ENCODE measurements around the gene LBHD2. TPM values are rescaled to one million over a fixed set of nuclear protein-coding genes. Genes with fewer than 3 reads are reported as not detected.

The LBHD2 gene
- polyA plus RNA-seq, 1 donor from 2014 or later: not detected

- Mint-ChIP-seq H3K36me3 (no peaks in the 10 kb centered on the region), H3K4me3 (no peak overlapping the region), H3K27me3 (peaks cover 1% of the 10 kb centered on the region), H3K27ac (no peak overlapping the region), H3K9me3 (no peaks in the 10 kb centered on the region), H3K4me1 (peaks cover 0 to 2% (median 0%) of the 10 kb centered on the region in 3 donors)
Observed at GRCh38 chr14:103130965-103131364, 47.0 kb downstream of the LBHD2 start.

- Mint-ChIP-seq H3K36me3 (no peaks in the 10 kb centered on the region), H3K9me3 (no peaks in the 10 kb centered on the region)
Observed at GRCh38 chr14:103131580-103131979, 47.6 kb downstream of the LBHD2 start.

DNA sequence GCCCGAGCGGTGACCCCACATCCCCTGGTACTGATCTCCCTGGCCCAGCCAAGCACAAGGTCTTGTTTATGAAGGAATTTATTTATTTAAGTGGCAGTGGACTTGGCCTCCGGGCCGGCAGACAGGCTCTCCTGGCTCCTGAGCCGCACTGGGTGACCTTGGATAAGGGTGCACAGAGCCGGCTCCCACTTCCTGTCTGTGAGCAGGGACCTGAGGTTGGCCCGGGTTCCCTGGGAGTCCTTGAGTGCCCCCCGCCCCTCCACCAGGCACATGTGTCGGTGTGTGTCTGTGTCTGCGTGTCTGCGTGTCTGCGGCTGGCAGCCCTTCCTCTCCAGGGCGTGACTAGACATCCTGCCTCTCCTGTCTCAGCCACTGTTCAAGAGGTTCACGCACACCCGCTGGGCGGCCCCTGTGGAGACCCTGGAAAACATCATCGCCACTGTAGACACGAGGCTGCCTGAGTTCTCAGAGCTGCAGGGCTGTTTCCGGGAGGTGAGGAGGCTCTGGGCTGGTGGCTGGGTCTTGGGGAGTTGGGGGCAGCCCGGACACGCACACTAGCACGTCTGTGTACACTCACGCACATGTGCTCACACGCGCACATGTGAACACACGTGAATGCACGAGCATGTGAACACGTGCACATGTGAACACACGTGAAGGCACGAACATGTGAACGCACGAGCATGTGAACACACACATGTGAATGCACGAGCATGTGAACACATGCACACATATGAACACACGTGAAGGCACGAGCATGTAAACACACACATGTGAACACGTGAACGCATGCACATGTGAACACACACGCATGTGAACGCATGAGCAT, 48.6 kb downstream of the LBHD2 start:
- Mint-ChIP-seq H3K4me3 (no peak overlapping the region), H3K27me3 (peaks cover 1% of the 10 kb centered on the region), H3K4me1 (peaks cover 0 to 2% (median 0%) of the 10 kb centered on the region in 3 donors), H3K36me3 (no peaks in the 10 kb centered on the region), H3K27ac (no peak overlapping the region), H3K9me3 (no peaks in the 10 kb centered on the region)

More at GRCh38 chr14:103131580-103131979, 47.6 kb downstream of the LBHD2 start:
- Mint-ChIP-seq H3K4me3 (no peak overlapping the region), H3K4me1 (peaks cover 0 to 2% (median 0%) of the 10 kb centered on the region in 3 donors), H3K27me3 (peaks cover 1% of the 10 kb centered on the region), H3K27ac (no peak overlapping the region)

DNA sequence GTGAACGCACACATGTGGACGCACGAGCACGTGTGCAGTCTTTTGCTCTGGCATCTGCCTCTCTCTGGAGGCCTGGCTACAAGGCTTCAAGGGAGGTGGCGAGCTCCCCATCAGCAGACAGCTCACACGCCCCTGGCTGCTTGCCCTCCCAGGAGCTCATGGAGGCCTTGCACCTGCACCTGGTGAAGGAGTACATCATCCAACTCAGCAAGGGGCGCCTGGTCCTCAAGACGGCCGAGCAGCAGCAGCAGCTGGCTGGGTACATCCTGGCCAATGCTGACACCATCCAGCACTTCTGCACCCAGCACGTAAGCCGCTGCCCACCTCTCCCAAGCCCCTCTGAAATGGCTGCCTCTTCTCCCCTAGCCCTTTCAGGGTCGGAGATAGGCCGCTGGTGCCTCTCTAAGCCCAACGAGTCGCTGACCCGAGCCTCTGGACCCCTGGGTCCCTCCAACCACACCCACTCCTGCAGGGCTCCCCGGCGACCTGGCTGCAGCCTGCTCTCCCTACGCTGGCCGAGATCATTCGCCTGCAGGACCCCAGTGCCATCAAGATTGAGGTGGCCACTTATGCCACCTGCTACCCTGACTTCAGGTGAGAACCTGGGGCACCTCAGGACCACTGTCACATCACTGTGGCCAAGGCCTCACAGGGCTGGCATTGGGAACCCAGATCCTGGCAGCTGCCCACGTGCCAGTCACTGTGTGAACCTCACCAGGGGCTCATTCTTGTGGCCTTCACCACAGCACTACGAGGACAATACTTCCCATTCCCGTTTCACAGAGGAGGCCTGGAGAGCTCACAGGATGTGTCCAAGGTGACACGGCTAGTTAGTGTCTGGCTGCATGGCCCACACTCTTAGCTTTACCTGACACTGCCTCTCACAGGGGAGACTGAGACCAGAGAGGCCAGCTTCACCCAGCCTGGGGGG, 49.5 kb downstream of the LBHD2 start:
- Mint-ChIP-seq H3K4me3 (no peak overlapping the region), H3K9me3 (no peaks in the 10 kb centered on the region), H3K36me3 (no peaks in the 10 kb centered on the region), H3K27me3 (peaks cover 1% of the 10 kb centered on the region), H3K27ac (no peak overlapping the region), H3K4me1 (peaks cover 0 to under 1% (median 0%) of the 10 kb centered on the region in 3 donors)

- Mint-ChIP-seq H3K9me3 (no peaks in the 10 kb centered on the region), H3K27me3 (peaks cover 5% of the 10 kb centered on the region), H3K4me3 (no peak overlapping the region), H3K27ac (no peak overlapping the region), H3K36me3 (no peaks in the 10 kb centered on the region), H3K4me1 (no peaks in the 10 kb centered on the region)
Observed at GRCh38 chr14:103134405-103134804, 50.4 kb downstream of the LBHD2 start.

GRCh38 chr14:103134919-103135318, 50.9 kb downstream of the LBHD2 start:
- Mint-ChIP-seq H3K27ac (peak overlapping the region in 1 of 3 donors; percentile 28), H3K4me1 (peaks cover 0 to 4% (median 0%) of the 10 kb centered on the region in 3 donors), H3K4me3 (no peak overlapping the region), H3K36me3 (no peaks in the 10 kb centered on the region), H3K9me3 (no peaks in the 10 kb centered on the region), H3K27me3 (peaks cover 7% of the 10 kb centered on the region)

DNA sequence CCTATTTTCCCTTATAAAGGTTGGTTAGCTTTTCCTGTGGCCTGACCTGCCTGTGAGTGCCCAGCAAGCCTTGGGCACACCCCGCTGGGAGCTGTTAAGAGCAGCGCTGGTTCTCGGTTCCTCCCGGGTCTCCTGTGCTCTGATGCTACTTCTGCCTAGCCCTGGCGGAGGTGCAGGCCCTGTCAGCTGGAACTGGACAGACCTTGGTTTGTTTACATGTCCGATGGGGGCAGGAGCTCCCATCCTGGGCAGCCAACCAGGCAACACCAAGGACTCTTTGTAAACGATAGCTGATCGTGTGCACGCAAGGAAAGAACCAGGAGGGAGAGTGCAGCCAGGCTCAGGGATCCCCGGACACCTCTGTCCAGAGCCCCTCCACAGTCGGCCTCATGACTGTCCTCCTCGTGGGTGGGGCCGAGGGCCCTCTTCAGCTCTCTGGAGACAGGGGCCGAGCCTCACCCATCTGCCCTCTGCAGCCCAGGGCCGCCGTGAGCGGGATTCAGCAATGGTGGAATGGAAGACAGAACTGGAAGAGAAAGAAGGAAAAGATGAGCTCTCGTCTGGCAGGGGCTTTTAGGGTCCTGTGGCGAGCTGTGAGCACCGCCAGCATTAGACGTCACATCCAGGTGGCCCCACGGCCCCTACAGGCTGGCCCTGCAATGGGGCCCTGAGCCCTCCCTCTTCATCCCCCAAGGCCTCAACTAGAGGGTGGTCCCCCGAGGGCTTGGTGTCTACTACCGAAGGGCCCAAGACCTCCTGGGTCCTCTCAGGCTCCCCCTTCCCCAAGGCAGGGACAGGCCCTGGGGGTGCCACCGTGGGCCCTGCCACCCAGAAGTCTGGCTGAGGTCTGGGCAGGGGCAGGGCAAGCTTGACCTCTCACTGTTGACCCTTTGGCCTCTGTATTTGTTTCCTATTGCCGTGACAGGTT, 51.6 kb downstream of the LBHD2 start:
- Mint-ChIP-seq H3K27ac (no peak overlapping the region), H3K4me1 (peaks cover 3 to 8% (median 4%) of the 10 kb centered on the region in 3 donors), H3K27me3 (peaks cover 10% of the 10 kb centered on the region), H3K36me3 (no peaks in the 10 kb centered on the region), H3K4me3 (no peak overlapping the region), H3K9me3 (no peaks in the 10 kb centered on the region)

DNA sequence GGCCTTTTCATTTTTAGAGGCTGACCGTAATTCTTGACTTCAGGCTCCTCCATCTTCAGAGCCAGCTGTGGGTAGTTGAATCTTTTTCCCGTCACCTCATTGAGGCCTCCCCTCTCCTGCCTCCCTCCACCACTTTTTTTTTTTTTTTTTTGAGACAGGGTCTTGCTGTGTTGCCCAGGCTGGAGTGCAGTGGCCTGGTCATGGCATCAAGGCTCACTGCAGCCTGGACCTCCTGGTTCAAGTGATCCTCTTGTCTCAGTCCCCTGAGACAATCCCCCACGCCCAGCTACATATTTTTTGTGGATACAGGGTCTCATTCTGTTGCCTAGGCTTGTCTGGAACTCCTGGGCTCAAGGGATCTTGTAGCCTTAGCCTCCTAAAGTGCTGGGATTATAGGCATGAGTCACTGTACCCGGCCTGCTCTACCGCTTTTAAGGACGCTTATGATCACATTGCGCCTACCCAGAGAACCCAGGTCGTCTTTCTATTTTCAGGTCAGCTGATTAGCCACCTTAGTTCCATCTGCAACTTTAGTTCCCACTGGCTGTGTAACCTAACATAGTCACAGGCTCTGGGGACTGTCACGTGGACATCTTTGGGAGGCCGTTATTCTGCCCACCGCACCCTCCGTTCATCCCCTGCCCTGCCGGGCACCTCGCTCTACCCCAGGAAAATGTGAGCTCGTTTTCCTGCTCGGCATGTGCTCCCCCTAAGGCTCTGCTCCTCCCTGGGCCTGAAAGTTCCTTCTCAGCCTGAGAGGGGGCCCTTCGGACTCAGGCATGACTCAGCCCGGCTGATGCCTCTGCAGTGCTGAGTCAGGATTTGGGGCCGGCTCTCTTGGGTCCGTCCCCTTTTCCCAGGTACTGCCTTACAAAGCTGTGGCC, 52.6 kb downstream of the LBHD2 start:
- H3K36me3 Mint-ChIP-seq: no peaks in the 10 kb centered on the region
- H3K9me3 Mint-ChIP-seq: no peaks in the 10 kb centered on the region
- H3K4me1 Mint-ChIP-seq: peaks cover 7 to 15% (median 14%) of the 10 kb centered on the region in 3 donors
- no peak overlapping the region for H3K4me3 Mint-ChIP-seq
- peaks cover 10% of the 10 kb centered on the region for H3K27me3 Mint-ChIP-seq
- peak overlapping the region in 1 of 3 donors; percentile 43 for H3K27ac Mint-ChIP-seq

- Mint-ChIP-seq H3K4me3 (peak overlapping the region in 2 of 4 donors; percentile 39 to 73), H3K4me1 (peaks cover 7 to 15% (median 15%) of the 10 kb centered on the region in 3 donors), H3K27ac (no peak overlapping the region), H3K27me3 (peaks cover 10% of the 10 kb centered on the region), H3K9me3 (no peaks in the 10 kb centered on the region), H3K36me3 (no peaks in the 10 kb centered on the region)
Observed at GRCh38 chr14:103137689-103138300, 53.8 kb downstream of the LBHD2 start.

- H3K27me3 Mint-ChIP-seq: peaks cover 14% of the 10 kb centered on the region
- H3K27ac Mint-ChIP-seq: no peak overlapping the region
- no peaks in the 10 kb centered on the region for H3K9me3 Mint-ChIP-seq
- H3K36me3 Mint-ChIP-seq: no peaks in the 10 kb centered on the region
- H3K4me1 Mint-ChIP-seq: peaks cover 7 to 15% (median 15%) of the 10 kb centered on the region in 3 donors
- H3K4me3 Mint-ChIP-seq: no peak overlapping the region
Observed at GRCh38 chr14:103138301-103139131, 54.5 kb downstream of the LBHD2 start.

DNA sequence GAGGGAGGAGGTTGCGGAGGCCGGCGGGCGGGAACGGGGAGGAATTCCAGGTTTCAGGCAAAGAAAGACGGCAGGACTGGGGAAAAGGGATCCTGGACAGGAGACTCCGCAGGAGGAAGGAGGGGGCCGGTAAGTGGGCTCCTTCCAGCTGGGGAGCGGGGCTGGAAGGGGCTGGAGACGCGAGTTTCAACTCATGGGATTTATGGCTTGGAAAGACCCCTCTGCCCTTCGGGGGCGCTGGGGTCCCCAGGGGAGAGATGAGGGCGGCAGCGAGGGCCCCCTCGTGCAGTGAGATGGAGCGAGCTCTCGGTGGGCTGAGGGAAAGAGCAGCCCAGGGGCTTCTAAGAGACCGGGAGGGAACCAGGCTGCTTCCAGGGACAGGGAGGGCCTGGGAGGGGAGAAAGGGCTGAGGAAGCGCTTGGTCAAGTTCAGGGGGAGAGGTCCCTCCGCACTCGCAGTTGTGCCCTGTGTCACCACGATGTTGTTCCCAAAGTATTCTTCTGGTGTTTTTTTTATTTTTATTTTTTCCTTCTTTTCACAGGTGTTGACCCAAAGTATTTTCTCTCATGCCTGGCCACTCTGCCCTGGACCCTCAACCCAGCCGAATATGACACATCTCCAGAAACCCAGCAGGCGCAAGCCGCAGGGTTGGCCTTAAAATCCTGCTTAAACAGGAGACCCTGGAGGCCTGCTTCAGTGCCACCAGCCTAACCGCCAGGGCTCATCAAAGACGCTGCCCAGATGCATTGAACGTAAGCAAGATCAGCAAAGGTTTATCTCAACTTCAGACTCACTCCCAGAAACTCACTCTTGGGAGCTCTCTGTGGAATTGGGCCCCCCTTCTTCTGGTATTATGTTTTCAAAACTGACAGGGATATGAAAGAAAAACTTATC, 55.4 kb downstream of the LBHD2 start:
- Mint-ChIP-seq H3K4me1 (peaks cover 7 to 15% (median 15%) of the 10 kb centered on the region in 3 donors), H3K27me3 (peaks cover 16% of the 10 kb centered on the region), H3K9me3 (no peaks in the 10 kb centered on the region), H3K4me3 (peak overlapping the region in 1 of 4 donors; percentile 21), H3K36me3 (no peaks in the 10 kb centered on the region), H3K27ac (no peak overlapping the region)
